22Rv1 (cell line): Measurements from ENCODE around the gene ADAMTS17.

Experiments
- H3K27ac ChIP-seq: fragments of 450-650 bp; 2 replicates; pipeline ENCODE4 v1.5.1; 2017
- CTCF ChIP-seq: fragments of 450-650 bp; IDR thresholded peaks from 2 replicates; pipeline ENCODE4 v1.5.1; 2017; ENCODE audit warnings: mild to moderate bottlenecking
- ZFX ChIP-seq: fragments of 450-650 bp; IDR thresholded peaks from 2 replicates; pipeline ENCODE4 v1.6.1; 2017; ENCODE audit warnings: antibody characterized with exemption, borderline replicate concordance

Gene ADAMTS17

GRCh38 chr15:100005715-100006114 lies 336.1 kb downstream of the ADAMTS17 start:
- no peak overlapping the region for H3K27ac ChIP-seq
- no peak for TF ChIP-seq ZFX
- TF ChIP-seq CTCF = no peak

- H3K27ac ChIP-seq = no peak overlapping the region
- TF ChIP-seq ZFX (no peak), CTCF (no peak)
Measured at GRCh38 chr15:100005013-100005412, 336.8 kb downstream of the ADAMTS17 start.

- H3K27ac ChIP-seq = no peak overlapping the region
- TF ChIP-seq ZFX (no peak), CTCF (no peak)
Measured at GRCh38 chr15:100002787-100003536, 338.8 kb downstream of the ADAMTS17 start.

GRCh38 chr15:100002086-100002620 lies 339.6 kb downstream of the ADAMTS17 start:
- no peak overlapping the region for H3K27ac ChIP-seq
- TF ChIP-seq ZFX = no peak
- no peak for TF ChIP-seq CTCF

- no peak overlapping the region for H3K27ac ChIP-seq
- TF ChIP-seq CTCF (no peak), ZFX (no peak)
Measured at GRCh38 chr15:100001405-100001804, 340.4 kb downstream of the ADAMTS17 start.

GRCh38 chr15:99999282-100000070 lies 342.3 kb downstream of the ADAMTS17 start:
- H3K27ac ChIP-seq = no peak overlapping the region
- no peak for TF ChIP-seq CTCF
- no peak for TF ChIP-seq ZFX
